ENCODE data around the gene TXNRD3. TPM values are rescaled to one million over a fixed set of nuclear protein-coding genes. Genes with fewer than 3 reads are reported as not detected.
"Not testable (repeated sequence)": the region's sequence is repeated elsewhere in the genome, so short reads cannot be mapped to it uniquely, and the experiment has no call there.

Gene TXNRD3
- total RNA-seq, 2 donors from 2014 or later, result 0.50 TPM

DNA sequence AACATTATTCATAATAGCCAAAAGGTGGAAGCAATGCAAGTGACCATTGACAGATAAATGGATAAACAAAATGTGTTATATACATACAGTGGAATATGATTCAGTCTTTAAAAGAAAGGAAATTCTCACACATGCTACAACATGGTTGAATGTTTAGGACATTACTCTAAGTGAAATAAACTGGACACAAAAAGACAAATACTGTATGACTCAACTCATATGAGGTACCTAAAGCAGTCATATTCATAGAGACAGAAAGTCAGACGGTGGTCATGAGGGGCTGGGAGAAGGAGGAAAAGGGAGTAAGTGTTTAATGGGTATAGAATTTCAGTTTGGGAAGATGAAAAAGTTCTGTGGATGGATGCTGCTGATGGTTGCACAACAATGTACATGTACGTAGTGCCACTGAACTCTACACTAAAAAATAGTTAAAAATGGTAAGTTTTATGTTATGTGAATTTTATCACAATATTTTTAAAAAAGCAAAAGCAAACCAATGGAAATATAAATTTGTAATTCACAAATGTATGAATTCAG is 5.3 kb downstream of the TXNRD3 start:
- Mint-ChIP-seq H3K4me1 (no peaks in the 10 kb centered on the region), H3K27me3 (peaks cover 56% of the 10 kb centered on the region), H3K4me3 (no peak overlapping the region), H3K27ac (no peak overlapping the region), H3K36me3 (ENCODE audit: low read depth) (no peaks in the 10 kb centered on the region)
- no peaks in the 10 kb centered on the region for H3K9me3 ChIP-seq (ENCODE audit: control insufficient read depth, low read length, poor library complexity, severe bottlenecking)
- DNase-seq (no peak), ATAC-seq (no peak)

DNA sequence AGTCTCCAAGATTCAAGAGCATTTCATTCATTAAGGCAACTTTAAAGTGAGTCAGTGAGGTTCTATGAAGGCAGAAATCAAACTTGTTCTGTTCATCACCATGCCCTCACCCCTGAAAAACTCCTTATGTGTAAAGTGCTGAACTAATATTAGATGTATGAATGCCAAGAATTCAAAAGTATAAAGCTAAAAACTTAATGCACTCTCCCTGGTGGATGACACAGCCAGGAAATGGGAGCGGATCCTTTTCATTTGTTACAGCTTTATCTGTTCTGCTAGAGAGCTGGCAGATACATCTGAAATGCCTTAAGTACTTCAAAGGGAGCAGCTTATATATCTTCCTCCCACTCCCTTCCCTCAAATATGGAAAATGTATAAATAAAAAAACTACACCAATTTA is 8.2 kb downstream of the TXNRD3 start:
- no peaks in the 10 kb centered on the region for H3K36me3 Mint-ChIP-seq (ENCODE audit: low read depth)
- H3K27ac Mint-ChIP-seq, result no peak overlapping the region
- H3K9me3 ChIP-seq (ENCODE audit: control insufficient read depth, low read length, poor library complexity, severe bottlenecking), result no peaks in the 10 kb centered on the region
- peaks cover 47% of the 10 kb centered on the region for H3K27me3 Mint-ChIP-seq
- H3K4me1 Mint-ChIP-seq, result no peaks in the 10 kb centered on the region
- DNase-seq (no peak), ATAC-seq (no peak)
- no peak overlapping the region for H3K4me3 Mint-ChIP-seq

DNA sequence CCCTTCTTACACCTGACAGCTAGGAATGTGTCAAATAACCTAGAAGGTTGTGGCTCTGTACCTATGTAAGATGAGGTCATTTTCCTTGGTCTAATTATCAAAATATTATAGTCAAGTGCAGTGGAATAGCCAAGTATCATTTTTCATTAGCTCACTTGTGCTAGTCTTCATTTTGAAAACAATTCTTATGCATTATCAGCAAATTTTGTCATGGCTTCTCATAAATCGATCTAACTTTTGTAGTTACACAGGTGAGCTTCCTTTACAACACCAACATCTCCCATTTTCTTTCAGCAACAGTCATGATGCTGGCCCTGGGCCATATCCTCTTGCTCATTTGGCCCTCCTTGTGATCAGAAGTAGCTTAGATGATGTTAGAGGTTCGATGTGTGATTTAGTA is 10.3 kb downstream of the TXNRD3 start:
- Mint-ChIP-seq H3K4me3 (no peak overlapping the region), H3K27me3 (peaks cover 42% of the 10 kb centered on the region), H3K4me1 (no peaks in the 10 kb centered on the region), H3K36me3 (ENCODE audit: low read depth) (peaks cover 5% of the 10 kb centered on the region), H3K27ac (no peak overlapping the region)
- ATAC-seq (no peak), DNase-seq (no peak)
- no peaks in the 10 kb centered on the region for H3K9me3 ChIP-seq (ENCODE audit: control insufficient read depth, low read length, poor library complexity, severe bottlenecking)

DNA sequence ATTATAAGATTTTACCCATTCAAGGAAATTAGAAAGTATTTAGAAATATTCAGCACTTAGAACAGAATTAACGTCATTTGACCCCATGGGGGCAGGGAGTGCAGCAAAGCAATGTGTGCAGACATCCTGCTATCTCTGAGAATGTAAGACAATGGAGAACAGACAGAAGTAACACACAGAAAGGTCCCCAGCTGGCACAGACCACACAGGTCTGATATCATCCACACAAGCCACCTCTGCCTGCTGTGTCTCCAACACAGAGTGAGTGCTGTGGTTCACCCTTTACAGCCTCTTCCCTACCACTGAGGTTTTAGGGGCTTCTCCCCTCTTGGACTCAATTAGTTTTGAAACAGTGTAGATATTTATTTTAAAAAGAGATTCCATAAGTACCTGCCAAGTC is 16.1 kb downstream of the TXNRD3 start:
- H3K27ac Mint-ChIP-seq, result no peak overlapping the region
- peaks cover 5% of the 10 kb centered on the region for H3K4me1 Mint-ChIP-seq
- H3K4me3 Mint-ChIP-seq, result no peak overlapping the region
- no peaks in the 10 kb centered on the region for H3K9me3 ChIP-seq (ENCODE audit: control insufficient read depth, low read length, poor library complexity, severe bottlenecking)
- peaks cover 5% of the 10 kb centered on the region for H3K36me3 Mint-ChIP-seq (ENCODE audit: low read depth)
- H3K27me3 Mint-ChIP-seq, result peaks cover 17% of the 10 kb centered on the region
- no peak for ATAC-seq
- DNase-seq, result no peak

DNA sequence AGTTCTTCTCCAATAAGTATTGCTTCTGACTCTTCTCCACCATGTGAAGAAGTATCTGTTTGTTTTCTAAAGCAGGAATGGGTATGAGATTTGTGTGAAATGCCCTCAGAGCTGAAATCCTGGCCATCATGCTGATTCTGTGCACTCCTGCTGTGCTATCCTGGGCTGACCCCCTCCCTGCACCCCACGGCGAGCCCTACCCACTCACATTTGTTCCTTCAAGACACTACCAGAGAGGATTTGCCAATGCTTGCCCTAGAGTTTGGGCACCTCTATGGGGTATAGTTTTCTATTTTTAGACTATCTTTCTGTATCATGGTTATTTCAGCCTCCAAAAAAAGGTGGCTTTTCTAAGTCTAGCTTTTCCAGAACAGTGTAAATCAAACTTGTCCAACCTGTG is 18.5 kb downstream of the TXNRD3 start:
- H3K27ac Mint-ChIP-seq, result no peak overlapping the region
- no peak overlapping the region for H3K4me3 Mint-ChIP-seq
- H3K4me1 Mint-ChIP-seq, result peaks cover 5% of the 10 kb centered on the region
- peaks cover 5% of the 10 kb centered on the region for H3K36me3 Mint-ChIP-seq (ENCODE audit: low read depth)
- no peak for DNase-seq
- ATAC-seq, result no peak
- no peaks in the 10 kb centered on the region for H3K9me3 ChIP-seq (ENCODE audit: control insufficient read depth, low read length, poor library complexity, severe bottlenecking)
- peaks cover 6% of the 10 kb centered on the region for H3K27me3 Mint-ChIP-seq

DNA sequence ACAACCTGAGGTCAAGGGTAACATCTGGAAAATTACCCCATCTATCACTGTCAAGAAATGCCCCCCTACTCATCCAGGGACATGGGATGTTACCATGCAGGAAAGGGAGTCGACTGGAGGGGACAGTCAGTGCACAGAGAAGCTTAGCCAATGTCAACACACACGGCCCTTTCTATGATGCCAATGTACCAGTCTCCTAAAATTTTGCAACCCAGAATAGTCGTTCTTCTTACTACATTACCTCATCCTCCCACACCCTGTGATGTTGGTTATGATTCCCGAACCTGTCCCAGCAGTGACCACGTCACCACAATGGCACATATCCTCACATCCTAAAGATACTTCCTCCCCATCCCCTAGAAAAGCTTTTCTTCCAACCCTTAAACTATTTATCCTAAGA is 20.1 kb downstream of the TXNRD3 start:
- H3K27me3 Mint-ChIP-seq, result no peaks in the 10 kb centered on the region
- peaks cover 9% of the 10 kb centered on the region for H3K4me1 Mint-ChIP-seq
- ATAC-seq (no peak), DNase-seq (no peak)
- no peak overlapping the region for H3K27ac Mint-ChIP-seq
- no peak overlapping the region for H3K4me3 Mint-ChIP-seq
- no peaks in the 10 kb centered on the region for H3K36me3 Mint-ChIP-seq (ENCODE audit: low read depth)
- no peaks in the 10 kb centered on the region for H3K9me3 ChIP-seq (ENCODE audit: control insufficient read depth, low read length, poor library complexity, severe bottlenecking)

DNA sequence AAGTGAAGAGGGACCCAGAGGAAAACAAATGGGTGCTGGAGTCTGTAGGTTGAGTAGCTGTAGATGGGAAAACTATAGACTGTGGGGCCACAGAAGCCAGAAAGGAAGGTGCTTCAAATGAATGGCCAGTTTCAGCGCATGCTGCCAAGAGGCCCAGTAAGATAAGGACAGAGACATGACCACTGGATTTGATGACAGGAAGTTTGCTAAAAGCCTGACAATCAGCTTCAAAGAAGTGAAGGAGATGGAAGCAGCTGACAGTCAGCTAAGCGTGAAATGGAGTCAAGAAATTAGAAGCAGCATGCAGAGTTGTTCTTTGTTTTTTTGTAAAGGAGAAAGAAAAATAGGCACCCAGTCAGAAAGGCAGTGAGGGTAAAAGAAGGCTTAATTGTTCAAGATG is 24.9 kb downstream of the TXNRD3 start:
- Mint-ChIP-seq H3K36me3 (ENCODE audit: low read depth) (no peaks in the 10 kb centered on the region), H3K4me3 (no peak overlapping the region), H3K27ac (peak overlapping the region; percentile 59), H3K4me1 (peaks cover 11% of the 10 kb centered on the region), H3K27me3 (no peaks in the 10 kb centered on the region)
- DNase-seq (no peak), ATAC-seq (no peak)
- no peaks in the 10 kb centered on the region for H3K9me3 ChIP-seq (ENCODE audit: control insufficient read depth, low read length, poor library complexity, severe bottlenecking)

DNA sequence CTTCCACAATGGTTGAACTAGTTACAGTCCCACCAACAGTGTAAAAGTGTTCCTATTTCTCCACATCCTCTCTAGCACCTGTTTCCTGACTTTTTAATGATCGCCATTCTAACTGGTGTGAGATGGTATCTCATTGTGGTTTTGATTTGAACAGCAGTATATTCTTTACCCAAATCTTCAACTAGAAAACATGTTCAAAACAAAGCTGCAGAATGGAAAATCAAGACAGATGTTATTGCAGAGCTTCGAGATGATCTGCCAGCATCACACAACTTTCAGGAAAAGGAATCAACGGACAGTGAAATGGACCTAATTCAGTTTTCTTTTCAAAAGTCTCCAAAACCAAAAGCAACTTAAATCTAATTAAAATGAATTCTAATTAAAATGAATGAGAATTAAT is 29.2 kb downstream of the TXNRD3 start:
- not testable (repeated sequence) for DNase-seq; ATAC-seq; H3K27ac Mint-ChIP-seq; H3K4me3 Mint-ChIP-seq; H3K9me3 ChIP-seq (ENCODE audit: control insufficient read depth, low read length, poor library complexity, severe bottlenecking); H3K4me1 Mint-ChIP-seq; H3K36me3 Mint-ChIP-seq (ENCODE audit: low read depth)
- peaks cover 15% of the 10 kb centered on the region for H3K27me3 Mint-ChIP-seq

DNA sequence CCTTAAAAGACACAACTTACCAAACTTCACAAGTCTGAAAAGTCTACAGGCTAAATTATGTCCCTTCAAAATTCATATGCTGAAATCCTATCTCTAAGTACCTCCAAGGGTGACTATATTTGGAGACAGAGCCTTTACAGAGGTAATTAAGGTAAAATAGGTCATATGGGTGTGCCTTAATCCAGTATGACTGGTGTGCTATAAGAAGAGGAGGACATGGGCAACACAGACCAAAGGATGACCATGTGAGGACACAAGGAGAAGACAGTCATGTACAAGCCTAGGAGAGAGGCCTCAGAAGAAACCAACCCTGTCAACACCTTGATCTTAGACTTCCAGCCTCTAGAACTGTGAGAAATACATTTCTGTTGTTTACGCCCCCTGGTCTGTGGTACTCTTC is 32.2 kb downstream of the TXNRD3 start:
- DNase-seq, result no peak
- Mint-ChIP-seq H3K27me3 (peaks cover 34% of the 10 kb centered on the region), H3K27ac (no peak overlapping the region)

DNA sequence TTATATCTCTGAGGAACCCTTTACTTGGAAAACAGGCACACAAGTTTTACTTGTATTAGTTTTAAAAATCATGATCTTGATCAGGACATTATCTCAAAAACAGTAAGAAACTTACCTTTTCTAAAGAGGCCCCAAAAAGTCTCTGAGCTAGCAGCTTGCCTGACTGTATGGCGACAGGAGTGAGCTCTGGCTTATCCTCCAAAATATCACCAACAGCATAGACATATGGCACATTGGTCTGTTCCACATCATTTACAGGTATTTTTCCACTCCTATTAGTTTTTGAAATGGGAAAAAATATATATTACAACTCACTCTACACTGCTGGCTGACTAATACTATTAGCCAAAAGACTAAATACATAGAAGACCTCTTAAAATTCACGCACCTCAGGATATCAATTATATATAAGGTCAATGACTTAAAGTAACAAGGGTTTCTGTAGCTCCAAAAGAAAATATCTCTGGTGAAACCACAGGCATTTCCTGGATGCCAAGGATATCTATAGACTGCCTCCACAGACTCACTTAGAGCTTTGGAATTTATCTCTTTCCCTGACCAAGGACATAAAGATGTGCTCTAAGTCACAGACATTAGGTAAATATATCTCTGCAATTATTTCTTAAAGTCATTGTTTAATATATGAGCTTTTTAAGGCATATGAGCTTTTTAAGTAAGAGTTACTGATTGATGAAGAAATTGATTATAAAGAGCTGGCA is 33.1 kb downstream of the TXNRD3 start:
- Mint-ChIP-seq H3K36me3 (ENCODE audit: low read depth) (peaks cover 2% of the 10 kb centered on the region), H3K4me3 (no peak overlapping the region), H3K4me1 (no peaks in the 10 kb centered on the region), H3K27me3 (peaks cover 34% of the 10 kb centered on the region), H3K27ac (no peak overlapping the region)
- H3K9me3 ChIP-seq (ENCODE audit: control insufficient read depth, low read length, poor library complexity, severe bottlenecking), result no peaks in the 10 kb centered on the region
- no peak for DNase-seq
- no peak for ATAC-seq

More for the DNA sequence above, 32.2 kb downstream of the TXNRD3 start:
- Mint-ChIP-seq H3K4me1 (no peaks in the 10 kb centered on the region), H3K36me3 (ENCODE audit: low read depth) (no peaks in the 10 kb centered on the region), H3K4me3 (no peak overlapping the region)
- no peak for ATAC-seq
- no peaks in the 10 kb centered on the region for H3K9me3 ChIP-seq (ENCODE audit: control insufficient read depth, low read length, poor library complexity, severe bottlenecking)

DNA sequence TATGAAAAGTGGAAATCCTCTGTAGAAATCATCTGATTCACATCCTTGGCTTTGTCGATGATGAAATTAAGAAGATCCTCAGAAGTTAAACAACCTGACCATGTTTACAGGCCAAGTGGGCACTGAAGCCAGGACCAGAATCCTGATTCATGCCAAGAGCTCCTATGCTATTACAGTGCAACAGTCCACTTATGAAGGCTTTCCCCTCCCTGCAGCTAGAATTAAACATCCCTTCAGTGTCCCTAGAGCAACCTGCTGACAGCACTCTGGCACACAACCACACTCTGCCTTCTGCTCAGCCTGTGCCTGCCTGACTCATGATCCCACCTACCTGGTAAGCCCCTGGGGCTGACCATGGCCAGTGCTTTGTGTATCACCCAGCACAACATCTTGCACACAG is 33.8 kb downstream of the TXNRD3 start:
- no peaks in the 10 kb centered on the region for H3K9me3 ChIP-seq (ENCODE audit: control insufficient read depth, low read length, poor library complexity, severe bottlenecking)
- Mint-ChIP-seq H3K27me3 (peaks cover 34% of the 10 kb centered on the region), H3K36me3 (ENCODE audit: low read depth) (peaks cover 2% of the 10 kb centered on the region), H3K4me3 (no peak overlapping the region), H3K4me1 (no peaks in the 10 kb centered on the region), H3K27ac (no peak overlapping the region)
- ATAC-seq, result no peak
- DNase-seq, result no peak

DNA sequence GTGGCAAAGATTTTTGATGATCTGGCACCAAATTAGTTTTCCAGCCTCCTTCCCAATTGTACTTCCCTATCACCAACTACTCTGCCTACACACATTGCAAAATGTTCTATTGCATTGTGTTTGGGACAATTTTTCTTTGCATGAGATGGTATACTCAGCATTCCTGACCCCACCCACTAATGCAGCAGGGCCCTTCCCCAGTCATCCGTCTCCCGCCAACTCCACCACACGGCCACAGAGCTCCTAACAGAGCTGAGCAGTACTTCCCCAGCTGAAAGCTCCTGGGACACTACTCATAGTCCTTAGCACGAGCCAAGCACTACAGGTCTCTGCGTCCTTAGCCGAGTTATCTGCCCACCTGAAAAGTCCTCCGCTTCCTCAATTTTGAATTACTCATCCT is 34.2 kb downstream of the TXNRD3 start:
- Mint-ChIP-seq H3K27ac (no peak overlapping the region), H3K4me1 (no peaks in the 10 kb centered on the region)
- H3K9me3 ChIP-seq (ENCODE audit: control insufficient read depth, low read length, poor library complexity, severe bottlenecking), result no peaks in the 10 kb centered on the region

DNA sequence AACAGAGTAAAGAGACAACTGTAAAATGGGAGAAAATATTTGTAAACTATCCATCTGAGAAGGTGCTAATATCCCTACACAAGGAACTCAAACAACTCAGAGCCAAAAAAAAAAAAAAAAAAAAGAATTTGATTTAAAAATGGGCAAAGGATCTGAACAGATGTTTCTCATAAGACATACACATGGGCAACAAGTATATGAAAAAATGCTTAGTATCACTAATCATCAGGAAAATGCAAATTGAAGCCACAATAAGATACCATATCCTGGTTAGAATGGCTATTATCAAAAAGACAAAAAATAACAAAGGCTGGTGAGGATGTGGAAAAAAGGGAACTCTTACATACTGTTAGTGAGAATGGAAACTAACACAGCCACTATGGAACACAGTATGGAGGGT is 36.2 kb downstream of the TXNRD3 start:
- H3K9me3 ChIP-seq (ENCODE audit: control insufficient read depth, low read length, poor library complexity, severe bottlenecking), result no peaks in the 10 kb centered on the region
- Mint-ChIP-seq H3K4me1 (no peaks in the 10 kb centered on the region), H3K27ac (no peak overlapping the region), H3K4me3 (no peak overlapping the region), H3K27me3 (peaks cover 30% of the 10 kb centered on the region), H3K36me3 (ENCODE audit: low read depth) (peaks cover 2% of the 10 kb centered on the region)
- DNase-seq, result no peak
- no peak for ATAC-seq

More for the DNA sequence above, 34.2 kb downstream of the TXNRD3 start:
- peaks cover 2% of the 10 kb centered on the region for H3K36me3 Mint-ChIP-seq (ENCODE audit: low read depth)
- ATAC-seq (no peak), DNase-seq (no peak)
- H3K4me3 Mint-ChIP-seq, result no peak overlapping the region
- peaks cover 34% of the 10 kb centered on the region for H3K27me3 Mint-ChIP-seq

DNA sequence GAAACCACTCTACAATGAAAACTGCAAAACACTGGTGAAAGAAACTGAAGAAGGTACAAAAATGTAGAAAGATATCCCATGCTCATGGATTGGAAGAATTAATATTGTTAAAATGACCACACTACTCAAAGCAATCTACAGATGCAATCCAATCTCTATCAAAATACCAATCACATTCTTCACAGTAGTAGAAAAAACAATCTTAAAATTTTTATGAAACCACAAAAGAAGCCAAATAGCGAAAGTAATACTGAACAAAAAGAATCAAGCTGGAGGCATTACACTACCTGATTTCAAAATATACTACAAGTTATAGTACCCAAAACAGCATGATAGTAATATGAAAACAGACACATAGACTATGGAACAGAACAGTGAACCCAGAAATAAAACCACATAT is 36.9 kb downstream of the TXNRD3 start:
- ATAC-seq (no peak), DNase-seq (no peak)
- H3K27me3 Mint-ChIP-seq, result peaks cover 30% of the 10 kb centered on the region
- H3K27ac Mint-ChIP-seq, result no peak overlapping the region
- H3K9me3 ChIP-seq (ENCODE audit: control insufficient read depth, low read length, poor library complexity, severe bottlenecking), result no peaks in the 10 kb centered on the region
- no peak overlapping the region for H3K4me3 Mint-ChIP-seq
- H3K4me1 Mint-ChIP-seq, result peaks cover 4% of the 10 kb centered on the region
- H3K36me3 Mint-ChIP-seq (ENCODE audit: low read depth), result peaks cover 5% of the 10 kb centered on the region

Data from T-helper 17 cell (primary cell).